Skeletal muscle tissue (tissue), 4 donors: ENCODE measurements around the gene JMJD1C. TPM values are rescaled to one million over a fixed set of nuclear protein-coding genes. Genes with fewer than 3 reads are reported as not detected.
A peak's percentile ranks its signal among the peaks of the same experiment; 100 is the strongest.

Experiments
- H3K27ac ChIP-seq: one replicate; pipeline ENCODE4 v1.7.0; 2013; ENCODE audit warnings: mild to moderate bottlenecking, low read depth, low read length, inconsistent platforms
- H3K27me3 ChIP-seq, 3 donors: one replicate each; pipeline ENCODE4 v1.7.0; 2013; ENCODE audit warnings: low read length in 3 of 3; ENCODE audit not compliant: control insufficient read depth in 3 of 3, insufficient read depth in 3 of 3
- H3K36me3 ChIP-seq, 3 donors: one replicate each; pipeline ENCODE4 v1.7.0; 2013; ENCODE audit warnings: low read length in 3 of 3; ENCODE audit not compliant: control insufficient read depth in 3 of 3, insufficient read depth in 3 of 3
- H3K4me1 ChIP-seq, 3 donors: one replicate each; pipeline ENCODE4 v1.7.0; 2013; ENCODE audit warnings: low read length in 3 of 3, mild to moderate bottlenecking in 3 of 3; ENCODE audit not compliant: control insufficient read depth in 3 of 3, insufficient read depth in 3 of 3
- H3K4me3 ChIP-seq, 3 donors: one replicate each; pipeline ENCODE4 v1.7.0; 2013; ENCODE audit warnings: low read length in 3 of 3
- H3K9ac ChIP-seq, 3 donors: one replicate each; pipeline ENCODE4 v1.7.0; 2013; ENCODE audit warnings: low read length in 3 of 3, mild to moderate bottlenecking in 3 of 3, moderate library complexity in 2 of 3, low read depth in 1 of 3
- H3K9me3 ChIP-seq, 3 donors: one replicate each; pipeline ENCODE4 v1.7.0; 2013; ENCODE audit warnings: low read length in 3 of 3; ENCODE audit not compliant: control insufficient read depth in 3 of 3
- total RNA-seq: library from RNA; depleted of rRNA; stranded (reverse); fragments of >200 nt; gene quantifications from one replicate; pipeline ENCODE4 v1.2.3, GENCODE V29; 2014
- donor health status: Osteomylitis.

Gene JMJD1C
- total RNA-seq, 1 donor from 2014 or later = 90.8 TPM

DNA sequence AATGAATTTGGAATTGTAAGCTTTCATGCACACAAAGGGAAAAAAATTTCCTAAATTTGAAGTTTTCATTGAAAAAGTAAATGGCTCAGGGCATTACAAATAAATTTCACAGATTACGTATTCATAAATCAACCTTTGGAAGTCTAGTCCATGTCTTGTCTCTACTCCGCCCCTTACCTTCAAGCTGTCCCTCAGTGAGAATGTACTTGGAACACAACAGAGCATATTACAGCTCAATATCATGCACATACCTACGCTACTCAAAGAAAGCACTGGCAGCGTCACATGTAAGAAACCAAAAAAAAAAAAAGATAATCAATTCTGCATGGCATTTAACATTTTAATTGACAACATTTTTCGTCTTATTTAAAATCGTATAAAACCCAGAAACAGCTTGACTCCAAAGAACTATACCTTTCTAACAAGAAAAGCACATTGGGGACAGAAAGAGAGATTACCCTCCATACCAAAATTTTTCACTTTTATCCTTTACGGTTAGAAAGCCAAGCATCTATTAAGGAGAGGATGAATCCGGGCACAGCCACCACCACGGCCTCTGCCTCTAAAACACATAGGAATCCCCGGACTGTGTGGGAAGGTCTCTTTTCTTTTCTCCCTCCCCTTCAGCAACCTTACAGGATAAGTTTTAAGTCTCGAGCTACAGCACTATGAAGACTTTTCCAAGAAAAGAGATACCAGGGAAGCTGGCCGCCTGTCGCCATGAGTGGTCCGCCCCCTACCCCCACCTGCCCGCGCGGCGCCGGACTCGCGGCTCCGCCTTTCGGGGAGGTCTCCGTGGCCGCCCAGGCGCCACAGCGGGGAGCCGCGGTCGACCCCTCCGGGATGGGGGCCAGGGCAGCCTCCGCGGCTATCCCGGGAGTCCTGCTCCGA, 1.1 kb downstream of the JMJD1C start:
- H3K4me3 ChIP-seq = peak overlapping the region; percentile 88 to 93 (median 91)
- H3K9ac ChIP-seq = peak overlapping the region; percentile 92 to 93 (median 92)
- H3K27ac ChIP-seq = peak overlapping the region; percentile 91
- no peaks in the 10 kb centered on the region for H3K9me3 ChIP-seq
- H3K36me3 ChIP-seq = no peaks in the 10 kb centered on the region
- H3K27me3 ChIP-seq = no peaks in the 10 kb centered on the region
- peaks cover 7 to 26% (median 13%) of the 10 kb centered on the region in 3 donors for H3K4me1 ChIP-seq

DNA sequence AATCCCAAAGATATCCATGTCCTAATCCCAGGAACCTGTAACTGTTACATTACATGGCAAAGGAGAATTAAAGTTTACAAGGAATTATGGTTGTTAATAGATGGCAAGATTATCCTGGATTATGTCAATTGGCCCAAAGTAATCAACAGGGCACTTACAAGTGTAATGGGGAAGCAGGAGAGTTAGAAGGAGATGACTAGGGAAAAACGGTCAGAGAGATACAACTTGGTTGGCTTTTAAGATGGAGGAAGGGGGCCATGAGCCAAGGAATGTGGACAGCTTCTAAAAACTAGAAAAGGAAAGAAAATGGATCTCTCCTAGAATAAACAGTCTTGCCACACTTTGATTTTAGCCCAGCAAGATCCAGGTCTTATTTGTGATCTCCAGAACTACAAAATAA, 3.3 kb downstream of the JMJD1C start:
- peaks cover 7 to 21% (median 13%) of the 10 kb centered on the region in 3 donors for H3K4me1 ChIP-seq
- no peaks in the 10 kb centered on the region for H3K27me3 ChIP-seq

DNA sequence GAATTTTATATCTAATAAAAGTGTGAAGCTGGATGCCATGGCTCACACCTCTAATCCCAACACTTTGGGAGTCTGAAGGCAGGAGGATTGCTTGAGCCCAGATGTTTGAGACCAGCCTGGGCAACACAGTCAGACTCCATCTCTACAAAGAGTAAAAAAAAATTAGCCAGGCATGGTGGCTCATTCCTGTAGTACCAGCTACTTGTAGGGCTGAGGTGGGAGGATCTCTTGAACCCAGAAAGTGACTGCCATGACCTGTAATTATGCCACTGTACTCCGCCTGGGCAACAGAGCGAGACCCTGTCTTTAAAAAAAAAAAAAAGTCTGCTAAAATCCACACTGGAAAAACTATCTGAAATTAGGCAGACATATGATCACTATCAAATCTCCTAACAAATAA, 7.6 kb downstream of the JMJD1C start:
- H3K4me3 ChIP-seq = no peak overlapping the region
- H3K36me3 ChIP-seq = no peaks in the 10 kb centered on the region
- peaks cover 0 to 3% (median 0%) of the 10 kb centered on the region in 3 donors for H3K4me1 ChIP-seq
- H3K9me3 ChIP-seq = no peaks in the 10 kb centered on the region
- no peaks in the 10 kb centered on the region for H3K27me3 ChIP-seq
- no peak overlapping the region for H3K27ac ChIP-seq
- H3K9ac ChIP-seq = no peak overlapping the region

More for the DNA sequence above, 3.3 kb downstream of the JMJD1C start:
- H3K9me3 ChIP-seq = no peaks in the 10 kb centered on the region
- no peak overlapping the region for H3K27ac ChIP-seq
- H3K9ac ChIP-seq = no peak overlapping the region
- H3K36me3 ChIP-seq = no peaks in the 10 kb centered on the region
- no peak overlapping the region for H3K4me3 ChIP-seq

DNA sequence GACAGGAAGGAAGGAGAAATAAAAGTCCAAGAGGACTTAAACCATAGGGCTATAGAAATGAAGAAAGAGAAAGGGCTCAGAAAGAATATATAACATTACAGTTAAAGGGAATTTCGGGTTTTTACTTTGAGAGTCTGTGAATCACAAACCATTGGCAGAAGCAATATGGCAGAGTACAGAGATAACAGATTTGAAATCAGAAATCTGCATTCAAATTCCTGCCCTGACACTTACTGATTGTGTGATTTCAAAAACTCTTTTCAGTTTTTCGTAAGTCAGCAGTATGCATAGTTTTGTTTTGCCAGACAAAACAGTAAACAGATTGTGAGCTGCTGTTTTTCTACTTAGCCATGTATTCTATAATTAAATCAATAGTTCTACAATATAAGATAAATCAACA, 8.2 kb downstream of the JMJD1C start:
- H3K36me3 ChIP-seq = no peaks in the 10 kb centered on the region
- no peak overlapping the region for H3K4me3 ChIP-seq
- no peaks in the 10 kb centered on the region for H3K27me3 ChIP-seq
- H3K4me1 ChIP-seq = peaks cover 0 to 3% (median 0%) of the 10 kb centered on the region in 3 donors
- H3K9me3 ChIP-seq = peaks cover 0 to under 1% (median 0%) of the 10 kb centered on the region in 3 donors
- no peak overlapping the region for H3K9ac ChIP-seq
- H3K27ac ChIP-seq = no peak overlapping the region

DNA sequence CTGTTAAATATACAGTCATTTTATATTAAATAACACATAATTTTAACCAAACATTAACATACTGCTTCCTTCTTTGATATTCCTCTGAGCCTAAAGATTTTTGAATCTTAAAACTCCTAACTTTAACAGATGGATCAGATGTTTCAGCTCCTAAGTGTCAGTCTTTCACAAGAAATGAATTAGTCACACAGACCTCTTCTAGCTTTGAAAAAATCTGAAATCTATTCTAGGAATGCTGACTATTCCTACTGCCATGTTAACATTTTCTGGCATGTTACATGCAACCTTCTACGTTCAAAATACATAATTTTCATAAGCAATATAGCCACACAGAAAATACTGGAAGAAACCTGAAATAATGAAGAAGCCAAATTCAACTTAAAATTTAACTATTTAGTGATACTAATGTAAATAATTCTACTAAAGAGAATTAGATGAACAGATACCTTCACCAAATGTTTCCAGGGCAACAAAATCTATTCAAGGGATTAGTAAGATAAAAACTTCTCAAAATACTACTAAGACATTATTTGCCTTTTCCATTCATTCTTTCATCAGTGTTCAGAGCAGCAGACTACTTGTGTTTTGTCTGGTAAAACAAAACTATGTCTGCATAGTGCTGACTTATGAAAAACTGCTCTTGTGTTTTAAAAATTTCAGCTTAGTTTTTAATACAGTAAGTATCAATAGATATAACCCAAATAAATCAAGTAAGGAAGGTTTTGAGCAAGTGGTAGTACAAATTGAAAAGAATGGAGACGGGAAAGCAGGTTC, 9.2 kb downstream of the JMJD1C start:
- H3K27me3 ChIP-seq = no peaks in the 10 kb centered on the region
- H3K36me3 ChIP-seq = no peaks in the 10 kb centered on the region
- peaks cover 0 to 2% (median 0%) of the 10 kb centered on the region in 3 donors for H3K9me3 ChIP-seq
- H3K4me3 ChIP-seq = no peak overlapping the region
- H3K27ac ChIP-seq = no peak overlapping the region
- peaks cover 0 to 3% (median 0%) of the 10 kb centered on the region in 3 donors for H3K4me1 ChIP-seq
- H3K9ac ChIP-seq = no peak overlapping the region

DNA sequence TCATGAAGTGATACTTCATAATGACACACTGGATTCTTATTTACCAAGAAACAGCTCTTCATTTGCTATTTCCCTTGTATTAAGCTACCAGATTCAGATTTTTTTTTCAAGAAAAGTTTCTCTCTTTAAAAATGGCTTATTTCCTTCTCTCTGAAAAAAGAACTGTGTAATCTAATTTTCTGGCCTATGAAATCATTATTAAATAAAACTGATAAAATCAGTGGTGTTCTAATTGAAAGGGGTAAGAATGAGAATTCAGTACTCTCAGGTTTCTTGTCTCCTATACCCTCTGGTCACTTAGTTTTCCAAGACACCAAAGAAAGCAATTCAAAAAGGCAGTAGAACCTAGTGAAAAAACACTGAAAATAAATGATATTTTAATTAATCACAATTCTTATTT, 10.3 kb downstream of the JMJD1C start:
- Histone ChIP-seq H3K4me1 (peaks cover 0 to 3% (median 0%) of the 10 kb centered on the region in 3 donors), H3K9me3 (peaks cover 0 to 2% (median 0%) of the 10 kb centered on the region in 3 donors), H3K36me3 (no peaks in the 10 kb centered on the region), H3K27ac (no peak overlapping the region), H3K27me3 (no peaks in the 10 kb centered on the region), H3K4me3 (no peak overlapping the region), H3K9ac (no peak overlapping the region)

DNA sequence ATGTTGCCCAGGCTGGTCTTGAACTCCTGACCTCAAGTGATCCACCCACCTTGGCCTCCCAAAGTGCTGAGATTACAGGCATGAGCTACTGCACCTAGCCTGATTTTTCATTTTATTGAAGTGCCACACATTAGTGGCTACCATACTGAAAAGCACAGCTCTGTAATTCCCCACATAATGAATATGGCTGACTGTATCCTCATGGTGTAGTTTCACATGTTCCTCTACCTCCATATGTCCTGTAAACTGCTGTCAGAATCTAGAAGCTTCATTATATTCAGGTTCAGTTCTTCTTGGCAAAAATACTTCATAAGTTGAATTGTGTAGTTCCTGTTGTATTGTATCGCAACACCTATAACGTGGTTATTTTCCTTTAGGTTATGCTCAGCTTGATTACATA, 11.1 kb downstream of the JMJD1C start:
- Histone ChIP-seq H3K36me3 (no peaks in the 10 kb centered on the region), H3K27ac (no peak overlapping the region)

DNA sequence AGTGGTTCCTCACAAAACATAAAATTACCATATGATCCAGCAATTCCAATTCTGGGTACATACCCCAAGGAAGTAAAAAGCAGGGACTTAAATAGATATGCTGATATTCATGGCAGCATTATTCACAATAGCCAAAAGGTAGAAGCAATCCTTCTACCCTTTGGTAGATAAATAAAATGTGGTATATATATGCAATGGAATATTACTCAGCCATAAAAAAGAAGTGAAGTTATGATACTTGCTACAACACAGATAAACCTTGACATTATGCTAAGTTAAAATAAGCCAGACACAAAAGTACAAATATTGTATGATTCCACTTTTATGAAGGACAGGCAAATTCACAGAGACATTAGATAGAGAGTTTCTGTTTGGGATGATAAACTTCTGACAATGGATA, 13.3 kb downstream of the JMJD1C start:
- Histone ChIP-seq H3K4me3 (no peak overlapping the region), H3K9me3 (peaks cover 0 to 2% (median 0%) of the 10 kb centered on the region in 3 donors), H3K27ac (no peak overlapping the region), H3K27me3 (no peaks in the 10 kb centered on the region), H3K9ac (no peak overlapping the region), H3K4me1 (peaks cover 0 to 3% (median 0%) of the 10 kb centered on the region in 3 donors), H3K36me3 (no peaks in the 10 kb centered on the region)

More for the DNA sequence above, 11.1 kb downstream of the JMJD1C start:
- Histone ChIP-seq H3K9ac (no peak overlapping the region), H3K4me3 (no peak overlapping the region), H3K4me1 (peaks cover 0 to 3% (median 0%) of the 10 kb centered on the region in 3 donors), H3K27me3 (no peaks in the 10 kb centered on the region), H3K9me3 (peaks cover 0 to 2% (median 0%) of the 10 kb centered on the region in 3 donors)

DNA sequence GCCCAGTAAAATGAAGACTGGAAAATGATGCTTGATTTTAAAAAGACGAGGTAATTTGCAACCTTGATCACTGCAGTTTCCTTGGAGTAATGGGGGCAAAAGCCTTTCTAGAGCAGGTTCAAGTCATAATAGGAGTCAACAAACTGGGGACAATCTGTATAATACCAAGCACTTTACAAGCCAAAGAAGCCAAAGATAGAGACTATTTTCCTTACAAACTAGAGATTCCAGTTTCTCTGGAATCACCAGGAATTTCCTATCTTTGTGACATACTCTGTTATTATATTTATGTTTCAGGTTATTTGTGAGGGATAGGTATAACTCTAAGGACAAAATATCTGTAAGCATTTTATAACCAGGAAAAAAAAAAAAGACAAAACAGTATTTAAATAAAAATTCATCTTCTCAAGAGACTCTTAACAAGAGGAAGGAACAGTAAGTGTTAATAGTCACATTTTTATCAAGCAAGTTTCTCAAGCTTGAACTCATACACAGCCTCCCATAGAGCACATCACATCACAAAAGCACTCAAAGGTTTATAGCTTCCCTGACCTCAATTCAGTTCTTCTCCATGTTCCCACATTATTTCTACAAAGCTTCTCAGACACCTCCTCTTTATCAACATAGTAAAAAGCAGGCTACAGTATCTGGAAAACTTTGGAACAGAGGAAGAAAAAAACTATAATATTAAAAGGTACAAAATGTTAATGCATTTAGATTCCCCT, 18.9 kb downstream of the JMJD1C start:
- Histone ChIP-seq H3K27ac (no peak overlapping the region), H3K27me3 (no peaks in the 10 kb centered on the region), H3K4me1 (no peaks in the 10 kb centered on the region), H3K9me3 (no peaks in the 10 kb centered on the region), H3K36me3 (no peaks in the 10 kb centered on the region), H3K4me3 (no peak overlapping the region), H3K9ac (no peak overlapping the region)
